SU-DHL-6 (cell line): ENCODE data around the gene DNAI2.

ENCODE experiments used
- H2AFZ ChIP-seq: fragments of 200-600 bp; sonication (generic); 2 replicates; pipeline ENCODE4 v1.6.1; 2014; ENCODE audit warnings: low read depth, mild to moderate bottlenecking, moderate library complexity, mixed read lengths, antibody characterized with exemption, low read length; ENCODE audit not compliant: severe bottlenecking
- H3F3A ChIP-seq: fragments of 200-600 bp; shearing (Covaris generic); 2 replicates; pipeline ENCODE4 v1.6.0; 2016; ENCODE audit warnings: antibody characterized with exemption, mild to moderate bottlenecking; ENCODE audit not compliant: insufficient read depth
- H3K27ac ChIP-seq: fragments of 200-600 bp; sonication (generic); 2 replicates; pipeline ENCODE4 v1.5.1; 2016; ENCODE audit warnings: low read depth, mild to moderate bottlenecking, low read length, moderate library complexity, mixed read lengths
- H3K27me3 ChIP-seq: fragments of 200-600 bp; sonication (generic), shearing (Covaris generic); 2 replicates; pipeline ENCODE4 v1.6.0; 2014; ENCODE audit warnings: mild to moderate bottlenecking, low read length
- H3K36me3 ChIP-seq: fragments of 200-600 bp; sonication (generic); 2 replicates; pipeline ENCODE4 v1.6.1; 2014; ENCODE audit warnings: mild to moderate bottlenecking, low read length, mixed read lengths
- H3K4me2 ChIP-seq: fragments of 300-600, 200-600 bp; shearing (Covaris generic), sonication (generic); 2 replicates; pipeline ENCODE4 v1.6.0; 2014; ENCODE audit warnings: low read length, low read depth, mild to moderate bottlenecking; ENCODE audit not compliant: poor library complexity, severe bottlenecking
- H3K4me3 ChIP-seq: fragments of 200-600 bp; sonication (generic); 2 replicates; pipeline ENCODE4 v1.5.1; 2014; ENCODE audit warnings: antibody characterized with exemption, low read length, mild to moderate bottlenecking, mixed read lengths; ENCODE audit not compliant: insufficient read depth, poor library complexity, severe bottlenecking
- H3K79me2 ChIP-seq: fragments of 200-600 bp; sonication (generic); 2 replicates; pipeline ENCODE4 v1.6.1; 2014; ENCODE audit warnings: mild to moderate bottlenecking, low read length, moderate library complexity; ENCODE audit not compliant: insufficient read depth
- H3K9ac ChIP-seq: fragments of 200-600 bp; sonication (generic); 2 replicates; pipeline ENCODE4 v1.7.0; 2014; ENCODE audit warnings: mild to moderate bottlenecking, low read length
- H3K9me2 ChIP-seq: fragments of 200-600 bp; sonication (generic); replicated peaks from 2 replicates; pipeline ENCODE4 v1.6.1; 2014; ENCODE audit warnings: low read length; ENCODE audit not compliant: insufficient read depth
- H3K9me3 ChIP-seq: fragments of 200-600 bp; sonication (generic); 2 replicates; pipeline ENCODE4 v1.6.1; 2014; ENCODE audit warnings: low read length, mixed read lengths; ENCODE audit not compliant: insufficient read depth
- H4K20me1 ChIP-seq: fragments of 200-600 bp; sonication (generic); 2 replicates; pipeline ENCODE4 v1.6.1; 2014; ENCODE audit warnings: low read depth, mild to moderate bottlenecking, antibody characterized with exemption, low read length, moderate library complexity, mixed read lengths
- CTCF ChIP-seq: fragments of 200-600 bp; sonication (generic); IDR thresholded peaks from one replicate; pipeline ENCODE4 v1.5.1; 2017; ENCODE audit warnings: antibody characterized with exemption, mild to moderate bottlenecking, low read length, moderate library complexity; ENCODE audit not compliant: insufficient read depth, poor library complexity, severe bottlenecking
- EZH2phosphoT487 ChIP-seq: fragments of 200-600 bp; sonication (generic), shearing (Covaris generic); conservative IDR thresholded peaks from 2 replicates; pipeline ENCODE4 v1.6.1; 2018; ENCODE audit warnings: mild to moderate bottlenecking, antibody characterized with exemption, low read length, moderate library complexity, mixed read lengths

The DNAI2 gene

GRCh38 chr17:74274060-74274708 lies at the start of gene DNAI2:
Gene DNAI2 (plus strand): TSS chr17:74274234. CDS start chr17:74281818, 7,584 bp downstream.
- no peaks in the 10 kb centered on the region for H4K20me1 ChIP-seq
- H3F3A ChIP-seq = no peaks in the 10 kb centered on the region
- H3K4me3 ChIP-seq = no peak within 1 kb of the TSS
- no peaks in the 10 kb centered on the region for H3K79me2 ChIP-seq
- no peaks in the 10 kb centered on the region for H3K9me3 ChIP-seq
- no peaks in the 10 kb centered on the region for H3K27me3 ChIP-seq
- H3K9ac ChIP-seq = no peak within 1 kb of the TSS
- no peak within 1 kb of the TSS for H3K27ac ChIP-seq
- TF ChIP-seq CTCF = no peak
- no peak for TF ChIP-seq EZH2phosphoT487
- H3K36me3 ChIP-seq = no peaks in the 10 kb centered on the region
- H2AFZ ChIP-seq = no peak within 1 kb of the TSS
- no peak within 1 kb of the TSS for H3K4me2 ChIP-seq
- H3K9me2 ChIP-seq = no peaks in the 10 kb centered on the region

- no peaks in the 10 kb centered on the region for H3K36me3 ChIP-seq
- H3K9me3 ChIP-seq = no peaks in the 10 kb centered on the region
- H3K27me3 ChIP-seq = no peaks in the 10 kb centered on the region
- H3K4me3 ChIP-seq = no peak overlapping the region
- H3K27ac ChIP-seq = no peak overlapping the region
- H3K79me2 ChIP-seq = no peaks in the 10 kb centered on the region
- no peak for TF ChIP-seq EZH2phosphoT487
- TF ChIP-seq CTCF = no peak
- H3F3A ChIP-seq = no peaks in the 10 kb centered on the region
- no peaks in the 10 kb centered on the region for H4K20me1 ChIP-seq
- no peak overlapping the region for H3K9ac ChIP-seq
- H3K9me2 ChIP-seq = no peaks in the 10 kb centered on the region
- H3K4me2 ChIP-seq = no peak overlapping the region
- H2AFZ ChIP-seq = no peak overlapping the region
These were observed 48.9 kb upstream of the DNAI2 start for GRCh38 chr17:74224959-74225725.

- no peak overlapping the region for H2AFZ ChIP-seq
- H3F3A ChIP-seq = no peaks in the 10 kb centered on the region
- H3K9ac ChIP-seq = no peak overlapping the region
- no peaks in the 10 kb centered on the region for H3K27me3 ChIP-seq
- H3K9me2 ChIP-seq = no peaks in the 10 kb centered on the region
- H3K36me3 ChIP-seq = no peaks in the 10 kb centered on the region
- H3K27ac ChIP-seq = no peak overlapping the region
- no peak overlapping the region for H3K4me2 ChIP-seq
- H3K79me2 ChIP-seq = no peaks in the 10 kb centered on the region
- H3K4me3 ChIP-seq = no peak overlapping the region
- H3K9me3 ChIP-seq = no peaks in the 10 kb centered on the region
- TF ChIP-seq CTCF (no peak), EZH2phosphoT487 (no peak)
- H4K20me1 ChIP-seq = no peaks in the 10 kb centered on the region
These were observed 47.8 kb upstream of the DNAI2 start for GRCh38 chr17:74226252-74226651.
